GM19240 (cell line): Measurements from ENCODE around the gene ZBTB5.

Source experiments
- DNase-seq: peaks from one replicate; pipeline ENCODE4 v3.0.0; 2011; ENCODE audit warnings: low spot score; ENCODE audit not compliant: insufficient read length

Gene ZBTB5

GRCh38 chr9:37425298-37425752, 39.9 kb downstream of the ZBTB5 start:
- DNase-seq, result no peak

DNA sequence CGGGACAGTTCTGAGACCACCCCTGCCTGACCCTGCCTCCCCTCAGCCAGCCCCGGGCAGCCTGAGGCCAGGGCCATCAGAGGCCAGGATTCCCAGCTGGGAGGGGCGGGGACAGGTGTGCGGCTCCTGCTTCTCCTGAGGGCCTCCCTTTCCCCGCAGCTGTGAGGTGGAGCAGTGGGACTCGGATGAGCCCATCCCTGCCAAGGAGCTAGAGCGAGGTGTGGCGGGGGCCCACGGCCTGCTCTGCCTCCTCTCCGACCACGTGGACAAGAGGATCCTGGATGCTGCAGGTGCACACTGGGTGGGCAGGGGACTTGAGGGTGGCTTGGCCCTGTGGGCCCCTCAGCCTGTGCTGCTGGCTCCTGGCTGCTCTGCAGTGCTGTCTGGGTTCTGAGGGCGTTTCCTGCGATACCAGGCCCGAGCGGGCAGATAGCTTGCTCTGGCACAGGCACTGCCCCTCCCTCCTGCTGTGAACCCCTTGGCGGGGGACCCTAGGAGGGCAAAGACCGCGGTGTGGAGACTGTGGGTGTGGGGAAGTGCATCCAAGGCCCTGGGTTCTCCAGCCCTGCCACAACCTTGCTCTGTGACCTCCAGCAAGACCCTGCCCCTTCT, 40.5 kb downstream of the ZBTB5 start:
- DNase-seq, result no peak

- DNase-seq, result no peak
These were observed 41.0 kb downstream of the ZBTB5 start for GRCh38 chr9:37424204-37424685.

DNA sequence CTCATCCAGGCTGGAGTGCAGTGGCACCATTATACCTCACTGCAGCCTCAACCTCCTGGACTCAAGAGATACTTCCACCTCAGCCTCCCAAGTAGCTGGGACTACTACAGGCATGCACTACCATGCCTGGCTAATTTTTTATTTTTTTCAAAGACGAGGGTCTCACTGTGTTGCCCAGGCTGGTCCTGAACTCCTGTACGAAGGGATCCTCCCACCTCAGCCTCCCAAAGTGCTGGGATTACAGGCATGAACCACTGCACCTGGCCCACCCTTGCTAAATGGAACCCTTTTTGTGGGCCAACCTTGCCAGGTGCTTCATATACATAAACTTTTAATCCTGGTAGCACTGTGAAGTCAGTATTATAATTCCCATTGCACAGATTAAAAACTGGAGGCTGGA, 41.7 kb downstream of the ZBTB5 start:
- DNase-seq, result no peak

DNA sequence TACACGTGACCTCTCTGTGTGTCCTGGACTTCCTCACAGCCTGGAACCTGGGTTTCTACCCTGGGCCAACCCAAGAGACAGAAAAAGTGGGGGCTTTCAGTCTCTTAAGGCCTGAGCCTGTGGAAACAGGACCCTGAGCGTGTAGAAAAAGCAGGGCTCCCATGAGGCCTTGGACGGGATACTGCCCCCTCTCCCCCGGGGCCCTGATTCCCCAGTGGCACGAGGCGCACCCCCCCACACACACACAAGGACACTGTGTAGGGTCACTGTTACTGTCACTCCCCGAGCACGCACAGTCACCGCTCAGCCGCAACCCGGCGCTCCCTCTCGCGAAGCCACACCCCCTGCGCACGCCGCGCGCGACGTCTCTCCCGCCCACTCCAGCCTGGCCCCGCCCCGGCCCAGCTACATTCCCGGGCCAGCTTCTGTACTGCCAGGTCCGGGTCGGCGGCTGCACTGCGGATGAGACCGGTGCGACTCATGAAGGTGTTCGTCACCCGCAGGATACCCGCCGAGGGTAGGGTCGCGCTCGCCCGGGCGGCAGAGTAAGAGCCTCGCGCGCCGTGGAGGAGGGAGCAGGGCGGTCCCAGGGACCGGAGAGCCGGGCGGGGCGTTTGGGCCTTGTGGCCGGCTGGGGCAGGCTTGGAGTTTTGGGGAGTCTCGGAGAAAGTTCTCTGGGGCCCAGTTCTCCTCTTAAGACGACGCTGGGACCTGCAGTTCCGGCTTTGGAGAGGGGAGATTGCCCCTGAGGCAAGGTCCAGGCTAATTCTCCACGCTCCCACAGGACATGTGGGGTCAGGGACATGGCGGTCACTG, 42.8 kb downstream of the ZBTB5 start, which contains the start of gene GRHPR:
TSS of gene GRHPR (plus strand) at position 408 of the 816 bp plus-strand sequence. CDS start at position 463, 55 bp downstream.
- DNase-seq, result peak; percentile 79

GRCh38 chr9:37421914-37422288, 43.3 kb downstream of the ZBTB5 start:
- no peak for DNase-seq

- DNase-seq, result no peak
These were observed 44.7 kb downstream of the ZBTB5 start for GRCh38 chr9:37420271-37421215.

- no peak for DNase-seq
These were observed 46.0 kb downstream of the ZBTB5 start for GRCh38 chr9:37419204-37419603.

GRCh38 chr9:37417857-37418618, 47.2 kb downstream of the ZBTB5 start:
- DNase-seq, result no peak

DNA sequence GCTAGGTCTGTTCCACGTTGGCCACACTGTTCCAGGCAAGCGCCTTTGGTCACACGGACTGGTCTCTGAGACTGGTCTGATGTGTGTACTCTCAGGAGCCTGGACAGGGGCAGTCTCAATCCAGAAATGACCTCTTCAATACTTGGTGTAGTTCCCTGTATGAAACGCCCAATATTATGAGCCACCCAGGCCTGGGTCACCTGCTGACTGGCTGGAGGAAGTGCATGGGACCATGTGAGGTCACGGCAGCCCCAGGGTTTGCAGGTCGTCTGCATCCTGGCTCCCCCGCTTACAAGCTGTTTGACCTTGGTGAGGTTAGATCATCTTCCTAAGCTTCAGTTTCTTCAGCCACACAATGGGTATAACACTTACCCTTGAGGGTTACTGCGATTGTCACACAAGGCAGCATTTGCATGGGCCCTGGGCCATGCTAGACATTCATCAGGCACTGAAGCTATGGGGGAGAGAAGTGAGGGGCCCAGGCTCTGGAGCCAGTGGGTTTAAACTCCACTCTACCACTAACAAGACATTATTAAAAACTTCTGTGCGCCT, 47.9 kb downstream of the ZBTB5 start:
- DNase-seq, result no peak

- DNase-seq, result no peak
These were observed 50.1 kb downstream of the ZBTB5 start for GRCh38 chr9:37415011-37415719.

DNA sequence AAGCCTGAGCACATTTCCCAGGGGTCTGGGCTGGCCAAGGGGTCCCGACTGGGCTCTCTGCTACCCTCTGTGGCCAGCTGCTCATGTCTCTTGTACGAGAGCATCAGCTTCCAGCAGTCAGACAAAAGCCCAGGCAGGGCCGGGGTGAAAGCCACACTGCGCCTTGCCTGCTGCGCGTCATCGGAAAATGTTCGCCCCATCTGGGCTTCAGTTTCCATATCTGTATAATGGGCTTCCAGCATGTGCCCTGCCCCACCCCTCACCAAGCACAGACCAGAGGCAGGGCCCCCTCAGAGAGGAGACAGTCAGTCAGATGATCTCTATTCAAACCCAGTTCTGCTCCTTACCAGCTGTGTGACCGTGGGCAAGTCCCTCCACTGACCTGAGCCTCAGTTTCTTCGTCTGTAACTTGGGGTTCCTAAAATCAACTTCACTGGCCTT, 50.7 kb downstream of the ZBTB5 start:
- no peak for DNase-seq

DNA sequence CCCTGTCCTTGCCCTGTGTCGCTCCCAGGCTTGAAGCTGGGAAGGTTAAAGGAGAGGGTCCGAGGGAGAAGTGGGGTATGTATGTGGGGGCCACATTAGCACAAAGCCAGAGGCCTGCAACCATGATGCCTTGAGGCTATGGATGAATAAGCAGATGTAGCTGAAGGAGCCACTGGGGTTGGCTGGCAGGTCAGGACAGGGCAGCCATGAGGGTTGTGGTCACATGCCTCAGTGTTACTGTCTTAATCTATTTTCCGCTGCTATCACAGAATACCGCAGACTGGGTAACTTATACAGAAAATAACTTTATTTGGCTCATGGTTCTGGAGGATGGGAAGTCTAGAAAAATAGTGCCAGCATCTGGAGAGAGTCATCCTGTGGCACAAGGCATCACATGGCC, 51.9 kb downstream of the ZBTB5 start:
- no peak for DNase-seq

- DNase-seq, result no peak
These were observed 52.7 kb downstream of the ZBTB5 start for GRCh38 chr9:37412431-37413151.

GRCh38 chr9:37410969-37411785, 54.1 kb downstream of the ZBTB5 start:
- DNase-seq, result no peak

GRCh38 chr9:37410354-37410861, 54.8 kb downstream of the ZBTB5 start:
- no peak for DNase-seq

- DNase-seq, result no peak
These were observed 56.1 kb downstream of the ZBTB5 start for GRCh38 chr9:37408933-37409710.
